ENCODE data around the gene RBM3. TPM values are rescaled to one million over a fixed set of nuclear protein-coding genes. Genes with fewer than 3 reads are reported as not detected.

The RBM3 gene
- total RNA-seq, 1 donor from 2014 or later = 177 TPM

DNA sequence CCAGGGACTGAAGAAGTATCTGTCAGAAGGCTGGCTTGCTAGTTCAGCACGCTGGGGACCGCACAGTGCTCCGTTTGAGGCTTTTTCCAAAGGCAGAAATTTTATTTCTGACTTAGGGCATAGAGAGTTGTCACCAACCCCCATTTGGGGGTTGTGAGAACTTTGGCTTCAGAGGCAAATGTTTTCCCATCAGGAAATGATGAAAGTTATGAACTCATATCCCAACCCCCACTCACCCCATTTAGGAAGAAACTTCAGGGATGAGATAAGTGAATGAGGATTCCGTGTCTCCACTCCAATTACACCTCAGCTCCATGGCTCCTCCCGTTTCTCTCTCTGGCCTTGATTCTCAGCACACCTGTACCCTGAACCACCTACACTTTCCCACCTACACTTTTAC is 18.7 kb downstream of the RBM3 start:
- TF ChIP-seq, protein P1, sequence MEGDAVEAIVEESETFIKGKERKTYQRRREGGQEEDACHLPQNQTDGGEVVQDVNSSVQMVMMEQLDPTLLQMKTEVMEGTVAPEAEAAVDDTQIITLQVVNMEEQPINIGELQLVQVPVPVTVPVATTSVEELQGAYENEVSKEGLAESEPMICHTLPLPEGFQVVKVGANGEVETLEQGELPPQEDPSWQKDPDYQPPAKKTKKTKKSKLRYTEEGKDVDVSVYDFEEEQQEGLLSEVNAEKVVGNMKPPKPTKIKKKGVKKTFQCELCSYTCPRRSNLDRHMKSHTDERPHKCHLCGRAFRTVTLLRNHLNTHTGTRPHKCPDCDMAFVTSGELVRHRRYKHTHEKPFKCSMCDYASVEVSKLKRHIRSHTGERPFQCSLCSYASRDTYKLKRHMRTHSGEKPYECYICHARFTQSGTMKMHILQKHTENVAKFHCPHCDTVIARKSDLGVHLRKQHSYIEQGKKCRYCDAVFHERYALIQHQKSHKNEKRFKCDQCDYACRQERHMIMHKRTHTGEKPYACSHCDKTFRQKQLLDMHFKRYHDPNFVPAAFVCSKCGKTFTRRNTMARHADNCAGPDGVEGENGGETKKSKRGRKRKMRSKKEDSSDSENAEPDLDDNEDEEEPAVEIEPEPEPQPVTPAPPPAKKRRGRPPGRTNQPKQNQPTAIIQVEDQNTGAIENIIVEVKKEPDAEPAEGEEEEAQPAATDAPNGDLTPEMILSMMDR (IDR thresholded peaks at IDR 0.05; ENCODE audit: insufficient read depth, low read length, severe bottlenecking) = no peak
- no peak overlapping the region for H3K4me3 ChIP-seq (ENCODE audit: low read depth, low read length)
- H3K27me3 ChIP-seq (ENCODE audit: control insufficient read depth, insufficient read depth, low read length) = no peaks in the 10 kb centered on the region
- no peaks in the 10 kb centered on the region for H3K36me3 ChIP-seq (ENCODE audit: control insufficient read depth, insufficient read depth, low read length)
- FAIRE-seq (no peak), DNase-seq (ENCODE audit: low read depth) (no peak)

DNA sequence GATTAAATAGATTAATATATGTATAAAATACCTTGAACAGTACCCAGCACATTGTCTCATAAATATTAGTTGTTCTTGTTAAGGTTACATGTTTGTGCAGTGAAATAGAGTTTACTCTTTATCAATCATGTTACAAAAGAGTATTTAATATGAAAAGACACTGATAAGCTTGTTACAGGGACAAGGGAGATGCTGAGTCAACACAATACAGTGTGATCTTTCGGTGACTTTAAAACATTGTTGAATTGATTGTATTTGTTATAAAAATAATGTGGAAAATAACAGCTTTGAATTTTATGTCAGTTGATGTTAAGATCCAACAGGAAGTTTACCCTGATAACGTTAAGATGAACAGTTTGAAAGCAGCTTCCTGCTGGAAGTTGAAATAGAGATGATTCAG is 21.6 kb downstream of the RBM3 start:
- peaks cover 12% of the 10 kb centered on the region for H3K36me3 ChIP-seq (ENCODE audit: control insufficient read depth, insufficient read depth, low read length)
- no peak for DNase-seq (ENCODE audit: low read depth)
- no peak overlapping the region for H3K4me3 ChIP-seq (ENCODE audit: low read depth, low read length)
- FAIRE-seq = no peak
- H3K27me3 ChIP-seq (ENCODE audit: control insufficient read depth, insufficient read depth, low read length) = no peaks in the 10 kb centered on the region
- TF ChIP-seq, protein P1 (IDR thresholded peaks at IDR 0.05; ENCODE audit: insufficient read depth, low read length, severe bottlenecking) = no peak

DNA sequence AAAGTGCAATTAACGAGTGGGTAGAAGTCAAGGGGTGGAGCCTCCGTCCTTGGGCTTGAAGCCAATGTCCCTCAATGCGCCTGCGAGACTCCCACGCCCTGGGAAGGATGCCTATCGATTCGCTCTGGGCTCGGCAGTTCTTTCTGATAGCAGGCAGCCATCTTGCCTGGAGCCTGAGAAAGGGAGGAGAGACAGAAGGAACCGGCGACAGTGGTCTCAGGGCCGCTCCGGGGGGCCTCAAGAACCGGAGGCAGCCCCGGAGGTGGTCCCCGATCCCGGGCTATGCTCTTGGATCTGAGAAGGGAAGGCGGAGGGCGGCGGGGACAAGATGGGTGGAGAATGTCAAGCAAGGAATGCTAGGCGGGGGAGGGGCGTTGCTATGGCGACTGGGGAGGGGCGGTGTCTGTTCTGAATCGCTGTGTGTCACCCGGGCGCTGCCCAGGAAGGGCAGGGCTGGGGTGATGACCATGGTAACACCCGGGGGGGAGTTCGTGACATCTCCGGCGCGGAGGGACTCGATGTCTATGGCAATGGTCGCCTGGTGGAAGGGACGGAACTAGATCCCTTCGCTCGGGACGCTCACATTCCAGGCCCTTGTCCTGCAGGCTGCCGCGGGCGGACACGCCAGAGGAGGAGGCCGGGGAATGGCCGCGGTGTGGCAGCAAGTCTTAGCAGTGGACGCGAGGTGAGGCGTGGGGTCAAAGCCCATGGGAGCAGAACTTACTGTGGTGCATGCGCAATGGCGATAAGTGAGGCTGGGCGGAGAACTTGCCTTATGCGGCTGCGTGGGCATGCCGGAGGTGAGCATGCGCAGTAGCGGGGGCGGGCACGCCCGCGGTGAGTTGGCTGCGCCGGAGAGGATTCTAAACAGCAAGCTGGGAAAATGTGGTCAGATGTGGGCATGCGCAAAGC is 23.3 kb downstream of the RBM3 start, which contains the start of gene WDR13:
WDR13 (plus strand) TSS at position 140 of the 912 bp plus-strand sequence; CDS start at position 645, 505 bp downstream.
- Histone ChIP-seq H3K4me3 (ENCODE audit: low read depth, low read length) (peak within 1 kb of the TSS; percentile 67), H3K36me3 (ENCODE audit: control insufficient read depth, insufficient read depth, low read length) (peaks cover 22% of the 10 kb centered on the region), H3K27me3 (ENCODE audit: control insufficient read depth, insufficient read depth, low read length) (no peaks in the 10 kb centered on the region)
- TF ChIP-seq, protein P1 (IDR thresholded peaks at IDR 0.05; ENCODE audit: insufficient read depth, low read length, severe bottlenecking) = no peak
- FAIRE-seq (peak; percentile 28), DNase-seq (ENCODE audit: low read depth) (peak; percentile 90)

- Histone ChIP-seq H3K36me3 (ENCODE audit: control insufficient read depth, insufficient read depth, low read length) (peaks cover 25% of the 10 kb centered on the region), H3K27me3 (ENCODE audit: control insufficient read depth, insufficient read depth, low read length) (no peaks in the 10 kb centered on the region), H3K4me3 (ENCODE audit: low read depth, low read length) (peak overlapping the region; percentile 67)
- TF ChIP-seq, protein P1 (IDR thresholded peaks at IDR 0.05; ENCODE audit: insufficient read depth, low read length, severe bottlenecking) = no peak
- DNase-seq (ENCODE audit: low read depth) (no peak), FAIRE-seq (no peak)
Measured at GRCh38 chrX:48598614-48599013, 24.3 kb downstream of the RBM3 start.

- FAIRE-seq (no peak), DNase-seq (ENCODE audit: low read depth) (no peak)
- Histone ChIP-seq H3K27me3 (ENCODE audit: control insufficient read depth, insufficient read depth, low read length) (no peaks in the 10 kb centered on the region), H3K36me3 (ENCODE audit: control insufficient read depth, insufficient read depth, low read length) (peaks cover 26% of the 10 kb centered on the region), H3K4me3 (ENCODE audit: low read depth, low read length) (no peak overlapping the region)
- TF ChIP-seq, protein P1 (IDR thresholded peaks at IDR 0.05; ENCODE audit: insufficient read depth, low read length, severe bottlenecking) = no peak
Measured at GRCh38 chrX:48599341-48599740, 25.1 kb downstream of the RBM3 start.

All from bronchial epithelial cell (primary cell).